GM21717 (cell line): ENCODE measurements around the gene SLIT3.

Source experiments
- ATAC-seq: cut with Tn5 transposase; IDR thresholded peaks from one replicate; pipeline ENCODE4 v1.9.1; 2021; ENCODE audit warnings: mild to moderate bottlenecking, moderate library complexity; ENCODE audit not compliant: unreplicated experiment

The SLIT3 gene

GRCh38 chr5:168728546-168729211 is 572.3 kb downstream of the SLIT3 start:
- ATAC-seq = no peak

- no peak for ATAC-seq
Measured at GRCh38 chr5:168727547-168727946, 573.4 kb downstream of the SLIT3 start.

GRCh38 chr5:168726342-168726741 is 574.6 kb downstream of the SLIT3 start:
- no peak for ATAC-seq

GRCh38 chr5:168724227-168724626 is 576.7 kb downstream of the SLIT3 start:
- ATAC-seq = no peak

- ATAC-seq = no peak
Measured at GRCh38 chr5:168723037-168723436, 577.9 kb downstream of the SLIT3 start.

- ATAC-seq = no peak
Measured at GRCh38 chr5:168721966-168722365, 579.0 kb downstream of the SLIT3 start.

GRCh38 chr5:168721002-168721753 is 579.8 kb downstream of the SLIT3 start:
- no peak for ATAC-seq

GRCh38 chr5:168720575-168720974 is 580.4 kb downstream of the SLIT3 start:
- ATAC-seq = no peak

GRCh38 chr5:168714046-168714445 is 586.9 kb downstream of the SLIT3 start:
- ATAC-seq = no peak

GRCh38 chr5:168713051-168713450 is 587.9 kb downstream of the SLIT3 start:
- ATAC-seq = no peak

GRCh38 chr5:168712280-168712924 is 588.5 kb downstream of the SLIT3 start:
- ATAC-seq = peak; percentile 45

GRCh38 chr5:168710706-168711105 is 590.2 kb downstream of the SLIT3 start:
- no peak for ATAC-seq

- ATAC-seq = no peak
Measured at GRCh38 chr5:168707716-168708695, 592.9 kb downstream of the SLIT3 start.

GRCh38 chr5:168706655-168707069 is 594.3 kb downstream of the SLIT3 start:
- ATAC-seq = no peak

GRCh38 chr5:168705321-168705720 is 595.6 kb downstream of the SLIT3 start:
- ATAC-seq = no peak

- ATAC-seq = no peak
Measured at GRCh38 chr5:168702511-168702910, 598.4 kb downstream of the SLIT3 start.

GRCh38 chr5:168701641-168702040 is 599.3 kb downstream of the SLIT3 start:
- no peak for ATAC-seq

- no peak for ATAC-seq
Measured at GRCh38 chr5:168699002-168699401, 601.9 kb downstream of the SLIT3 start.

- ATAC-seq = no peak
Measured at GRCh38 chr5:168697034-168697720, 603.8 kb downstream of the SLIT3 start.

- ATAC-seq = no peak
Measured at GRCh38 chr5:168696611-168697010, 604.3 kb downstream of the SLIT3 start.
